Ishikawa (cell line): ENCODE data around the gene STIM1.

Experiments
- CEBPB ChIP-seq: IDR thresholded peaks from 2 replicates; pipeline ENCODE4 v1.6.1; 2012
- CREB1 ChIP-seq: IDR thresholded peaks from 2 replicates; pipeline ENCODE4 v1.6.1; 2012; ENCODE audit warnings: low read depth
- EGR1 ChIP-seq: IDR thresholded peaks from 2 replicates; pipeline ENCODE4 v1.6.1; 2012
- EP300 ChIP-seq: IDR thresholded peaks from 2 replicates; pipeline ENCODE4 v1.6.1; 2012; ENCODE audit warnings: borderline replicate concordance
- FOXM1 ChIP-seq: IDR thresholded peaks from 2 replicates; pipeline ENCODE4 v1.6.1; 2012; ENCODE audit warnings: low read depth, borderline replicate concordance
- MAX ChIP-seq: IDR thresholded peaks from 2 replicates; pipeline ENCODE4 v1.6.1; 2012
- NFIC ChIP-seq: IDR thresholded peaks from 2 replicates; pipeline ENCODE4 v1.6.1; 2012
- RAD21 ChIP-seq: IDR thresholded peaks from 2 replicates; pipeline ENCODE4 v1.6.1; 2012; ENCODE audit warnings: low read depth
- REST ChIP-seq: IDR thresholded peaks from 2 replicates; pipeline ENCODE4 v1.6.1; 2012; ENCODE audit warnings: low read depth, mild to moderate bottlenecking
- TAF1 ChIP-seq: IDR thresholded peaks from 2 replicates; pipeline ENCODE4 v1.6.1; 2012; ENCODE audit warnings: low read depth, mild to moderate bottlenecking
- TCF12 ChIP-seq: IDR thresholded peaks from 2 replicates; pipeline ENCODE4 v1.6.1; 2012; ENCODE audit warnings: low read depth
- TEAD4 ChIP-seq: IDR thresholded peaks from 2 replicates; pipeline ENCODE4 v1.6.1; 2012
- USF1 ChIP-seq: IDR thresholded peaks from 2 replicates; pipeline ENCODE4 v1.6.1; 2012
- YY1 ChIP-seq: IDR thresholded peaks from 2 replicates; pipeline ENCODE4 v1.6.1; 2012; ENCODE audit warnings: low read depth
- ZBTB7A ChIP-seq: IDR thresholded peaks from 2 replicates; pipeline ENCODE4 v1.6.1; 2012; ENCODE audit warnings: low read depth

The STIM1 gene

GRCh38 chr11:3880724-3881123, 25.3 kb downstream of the STIM1 start:
- TF ChIP-seq YY1, result no peak
- TF ChIP-seq TAF1, result no peak
- no peak for TF ChIP-seq CREB1
- TF ChIP-seq TEAD4, result no peak
- no peak for TF ChIP-seq EGR1
- no peak for TF ChIP-seq RAD21
- no peak for TF ChIP-seq EP300
- no peak for TF ChIP-seq TCF12
- TF ChIP-seq MAX, result no peak
- no peak for TF ChIP-seq NFIC

- no peak for TF ChIP-seq TEAD4
- TF ChIP-seq YY1, result no peak
- no peak for TF ChIP-seq EGR1
- no peak for TF ChIP-seq CREB1
- no peak for TF ChIP-seq RAD21
- no peak for TF ChIP-seq USF1
- TF ChIP-seq TCF12, result no peak
- no peak for TF ChIP-seq MAX
- no peak for TF ChIP-seq EP300
- no peak for TF ChIP-seq ZBTB7A
- no peak for TF ChIP-seq TAF1
- TF ChIP-seq REST, result no peak
- TF ChIP-seq FOXM1, result no peak
- TF ChIP-seq CEBPB, result no peak
- TF ChIP-seq NFIC, result no peak
Measured at GRCh38 chr11:3882655-3883054, 27.2 kb downstream of the STIM1 start.

GRCh38 chr11:3885855-3886254, 30.4 kb downstream of the STIM1 start:
- TF ChIP-seq REST (no peak), TEAD4 (no peak), YY1 (no peak), NFIC (no peak), TAF1 (no peak), EP300 (no peak), EGR1 (no peak), FOXM1 (no peak), MAX (no peak), CEBPB (no peak), USF1 (no peak), CREB1 (no peak), TCF12 (no peak), RAD21 (no peak), ZBTB7A (no peak)

GRCh38 chr11:3886985-3887384, 31.5 kb downstream of the STIM1 start:
- TF ChIP-seq CEBPB (no peak), EGR1 (no peak), TCF12 (no peak), TAF1 (no peak), FOXM1 (no peak), NFIC (no peak), EP300 (no peak), REST (no peak), MAX (no peak), YY1 (no peak), RAD21 (no peak), ZBTB7A (no peak), CREB1 (no peak), USF1 (no peak), TEAD4 (no peak)
